Thoracic aorta (tissue), 2 donors: Measurements from ENCODE around the gene MAPK14. TPM values are rescaled to one million over a fixed set of nuclear protein-coding genes. Genes with fewer than 3 reads are reported as not detected.

Source experiments
- ATAC-seq: fragments of 150-250 bp; one replicate; pipeline ENCODE4 v1.8.0; 2017; ENCODE audit warnings: low read depth; ENCODE audit not compliant: insufficient number of reproducible peaks, low FRiP score
- DNase-seq: peaks from one replicate; pipeline ENCODE4 v3.0.0-alpha.2; 2020; ENCODE audit warnings: low spot score
- H3K27ac ChIP-seq, 2 donors: fragments of 200-600 bp; sonication (generic); 1 replicate in 1 of 2; 2 replicates in 1 of 2; pipeline ENCODE4 v1.5.1; 2016; ENCODE audit warnings: mild to moderate bottlenecking in 2 of 2, moderate library complexity in 2 of 2
- H3K27me3 ChIP-seq: fragments of 200-600 bp; sonication (generic); replicated peaks from 2 replicates; pipeline ENCODE4 v1.6.0; 2016; ENCODE audit warnings: mild to moderate bottlenecking; ENCODE audit not compliant: insufficient read depth
- H3K36me3 ChIP-seq: fragments of 200-600 bp; sonication (generic); one replicate; pipeline ENCODE4 v1.5.1; 2016
- H3K4me1 ChIP-seq, 2 donors: fragments of 200-600 bp; sonication (generic); 1 replicate in 1 of 2; 2 replicates in 1 of 2; pipeline versions ENCODE4 v1.5.1 to v1.6.0; 2016; ENCODE audit warnings: low read depth in 2 of 2, mild to moderate bottlenecking in 1 of 2; ENCODE audit not compliant: control insufficient read depth in 1 of 2
- H3K4me3 ChIP-seq: fragments of 200-600 bp; sonication (generic); 2 replicates; pipeline ENCODE4 v1.5.1; 2016; ENCODE audit warnings: mild to moderate bottlenecking
- H3K9me3 ChIP-seq: fragments of 200-600 bp; sonication (generic); 2 replicates; pipeline ENCODE4 v1.5.1; 2016
- total RNA-seq, 2 donors: library from RNA; depleted of rRNA; stranded (reverse); fragments of >200 nt; gene quantifications; one replicate each; pipeline versions ENCODE4 v1.1.0 to v1.2.3, GENCODE V29; 2016
- TF ChIP-seq, protein P1 (sequence below): fragments of 200-600 bp; sonication (generic); IDR thresholded peaks from one replicate; pipeline ENCODE4 v1.5.1; 2019; ENCODE audit warnings: antibody characterized with exemption

Gene MAPK14
- total RNA-seq, 2 donors from 2014 or later: 61.9 to 106 TPM

DNA sequence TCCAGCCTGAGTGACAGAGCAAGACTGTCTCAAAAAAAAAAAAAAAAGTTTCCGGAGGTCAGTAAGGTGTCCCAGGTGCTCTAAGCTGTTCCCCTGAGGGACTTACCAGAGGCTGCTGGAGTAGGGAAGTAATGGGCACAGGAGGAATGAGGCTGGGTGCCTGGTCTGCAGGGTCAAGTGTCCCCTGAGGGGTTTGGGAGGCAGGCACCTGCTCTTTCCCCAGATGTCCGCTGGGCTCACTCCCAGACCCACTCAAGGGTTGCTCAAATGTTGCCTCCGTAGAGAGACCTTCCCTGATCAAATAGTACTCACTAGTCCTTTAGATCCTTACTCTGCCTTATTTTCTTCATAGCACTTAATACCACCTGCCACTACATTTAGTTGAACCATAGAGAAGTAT, 97.3 kb downstream of the MAPK14 start:
- Histone ChIP-seq H3K36me3 (no peaks in the 10 kb centered on the region), H3K4me1 (peaks cover 5 to 6% of the 10 kb centered on the region in 2 donors), H3K27me3 (no peaks in the 10 kb centered on the region), H3K9me3 (no peaks in the 10 kb centered on the region), H3K4me3 (no peak overlapping the region), H3K27ac (no peak overlapping the region)
- ATAC-seq (no peak), DNase-seq (no peak)
- TF ChIP-seq, protein P1, sequence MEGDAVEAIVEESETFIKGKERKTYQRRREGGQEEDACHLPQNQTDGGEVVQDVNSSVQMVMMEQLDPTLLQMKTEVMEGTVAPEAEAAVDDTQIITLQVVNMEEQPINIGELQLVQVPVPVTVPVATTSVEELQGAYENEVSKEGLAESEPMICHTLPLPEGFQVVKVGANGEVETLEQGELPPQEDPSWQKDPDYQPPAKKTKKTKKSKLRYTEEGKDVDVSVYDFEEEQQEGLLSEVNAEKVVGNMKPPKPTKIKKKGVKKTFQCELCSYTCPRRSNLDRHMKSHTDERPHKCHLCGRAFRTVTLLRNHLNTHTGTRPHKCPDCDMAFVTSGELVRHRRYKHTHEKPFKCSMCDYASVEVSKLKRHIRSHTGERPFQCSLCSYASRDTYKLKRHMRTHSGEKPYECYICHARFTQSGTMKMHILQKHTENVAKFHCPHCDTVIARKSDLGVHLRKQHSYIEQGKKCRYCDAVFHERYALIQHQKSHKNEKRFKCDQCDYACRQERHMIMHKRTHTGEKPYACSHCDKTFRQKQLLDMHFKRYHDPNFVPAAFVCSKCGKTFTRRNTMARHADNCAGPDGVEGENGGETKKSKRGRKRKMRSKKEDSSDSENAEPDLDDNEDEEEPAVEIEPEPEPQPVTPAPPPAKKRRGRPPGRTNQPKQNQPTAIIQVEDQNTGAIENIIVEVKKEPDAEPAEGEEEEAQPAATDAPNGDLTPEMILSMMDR: no peak

DNA sequence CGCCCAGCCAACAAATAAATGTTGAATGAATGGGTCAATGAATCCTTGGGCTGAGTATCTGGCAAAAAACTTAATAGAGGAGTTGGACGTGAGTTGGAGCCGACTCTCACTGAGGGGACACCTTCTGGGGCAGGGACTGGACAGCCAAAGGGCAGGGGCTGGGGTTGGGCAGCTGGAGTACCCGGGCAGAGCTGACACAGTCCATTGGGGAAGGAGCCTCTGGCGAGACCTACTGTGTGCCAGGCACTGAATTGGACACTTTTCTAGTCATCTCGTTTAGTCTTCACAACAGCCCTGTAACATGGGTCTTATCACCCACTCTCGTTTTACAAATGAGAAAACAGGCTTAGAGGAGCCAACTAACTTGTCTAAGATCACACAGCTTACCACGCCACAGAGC, 98.0 kb downstream of the MAPK14 start:
- Histone ChIP-seq H3K36me3 (no peaks in the 10 kb centered on the region), H3K4me3 (no peak overlapping the region), H3K9me3 (no peaks in the 10 kb centered on the region), H3K27ac (no peak overlapping the region), H3K4me1 (peaks cover 7 to 9% of the 10 kb centered on the region in 2 donors), H3K27me3 (no peaks in the 10 kb centered on the region)
- no peak for DNase-seq
- ATAC-seq: no peak
- TF ChIP-seq, protein P1: no peak

DNA sequence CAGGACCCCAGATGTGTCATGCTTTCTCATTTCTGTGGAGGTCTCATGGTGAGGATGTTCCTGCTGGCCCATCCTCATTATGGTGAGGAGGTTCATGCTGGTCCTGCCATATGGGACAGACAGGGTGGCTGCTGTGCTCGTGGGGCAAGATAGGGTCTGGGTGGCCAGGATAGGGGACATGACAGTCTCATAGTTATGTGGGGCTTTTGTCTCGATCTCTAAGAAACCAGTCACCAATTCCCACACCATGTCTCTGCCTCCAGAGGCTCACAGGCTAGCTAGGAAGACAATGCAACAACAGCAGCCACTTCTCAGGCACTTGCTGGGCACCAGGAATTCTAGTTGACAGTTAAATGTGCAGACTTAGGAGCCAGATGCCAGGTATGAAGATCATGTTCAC, 98.5 kb downstream of the MAPK14 start:
- Histone ChIP-seq H3K27ac (no peak overlapping the region), H3K4me1 (peaks cover 7 to 15% of the 10 kb centered on the region in 2 donors), H3K4me3 (no peak overlapping the region), H3K27me3 (no peaks in the 10 kb centered on the region), H3K36me3 (no peaks in the 10 kb centered on the region), H3K9me3 (no peaks in the 10 kb centered on the region)
- DNase-seq (no peak), ATAC-seq (no peak)
- TF ChIP-seq, protein P1: no peak

DNA sequence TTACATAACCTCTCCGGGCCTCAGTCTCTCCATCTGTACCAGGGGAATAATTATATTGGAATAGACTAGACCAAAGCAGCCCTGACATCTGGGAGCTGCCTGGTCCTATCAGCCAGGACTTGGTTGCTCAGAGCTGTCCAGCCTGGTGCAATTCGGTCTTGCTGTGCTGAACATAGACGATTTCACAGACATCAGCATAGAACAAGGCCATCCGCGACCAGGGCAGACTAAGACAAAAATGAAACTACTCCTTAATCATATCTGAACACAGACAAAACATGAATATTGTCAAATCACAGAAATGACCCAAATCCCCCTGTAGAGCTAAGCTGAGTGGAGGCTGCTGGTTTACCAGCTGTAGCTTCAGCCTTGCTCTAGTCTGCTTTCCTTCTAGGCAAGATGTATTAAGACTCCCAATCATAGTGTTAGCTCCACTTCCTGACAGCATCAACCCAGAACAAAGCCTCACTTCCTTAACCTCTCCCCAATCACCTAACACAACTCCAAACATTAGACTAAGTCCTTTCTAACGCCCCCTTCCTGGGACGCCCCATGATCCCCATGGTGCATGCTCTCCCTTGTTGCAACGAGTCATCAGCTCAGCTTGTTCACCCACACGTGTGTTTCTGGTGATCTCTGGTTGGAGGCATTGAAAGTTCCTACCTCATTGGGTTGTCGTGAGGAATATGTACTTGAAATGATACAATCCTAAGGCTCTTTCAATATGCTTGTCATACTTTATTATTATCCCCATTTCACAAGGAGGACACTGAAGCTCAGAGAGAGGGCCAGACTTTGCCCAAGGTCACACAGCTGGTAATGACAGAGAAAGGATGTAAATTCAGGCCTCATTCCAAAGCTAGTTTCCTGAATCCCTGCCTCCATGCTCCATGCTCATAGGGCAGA, 99.2 kb downstream of the MAPK14 start:
- DNase-seq (no peak), ATAC-seq (no peak)
- TF ChIP-seq, protein P1: no peak
- H3K27me3 ChIP-seq: no peaks in the 10 kb centered on the region
- H3K4me3 ChIP-seq: no peak overlapping the region
- peaks cover 7 to 21% of the 10 kb centered on the region in 2 donors for H3K4me1 ChIP-seq
- no peaks in the 10 kb centered on the region for H3K36me3 ChIP-seq
- H3K9me3 ChIP-seq: no peaks in the 10 kb centered on the region
- no peak overlapping the region for H3K27ac ChIP-seq

DNA sequence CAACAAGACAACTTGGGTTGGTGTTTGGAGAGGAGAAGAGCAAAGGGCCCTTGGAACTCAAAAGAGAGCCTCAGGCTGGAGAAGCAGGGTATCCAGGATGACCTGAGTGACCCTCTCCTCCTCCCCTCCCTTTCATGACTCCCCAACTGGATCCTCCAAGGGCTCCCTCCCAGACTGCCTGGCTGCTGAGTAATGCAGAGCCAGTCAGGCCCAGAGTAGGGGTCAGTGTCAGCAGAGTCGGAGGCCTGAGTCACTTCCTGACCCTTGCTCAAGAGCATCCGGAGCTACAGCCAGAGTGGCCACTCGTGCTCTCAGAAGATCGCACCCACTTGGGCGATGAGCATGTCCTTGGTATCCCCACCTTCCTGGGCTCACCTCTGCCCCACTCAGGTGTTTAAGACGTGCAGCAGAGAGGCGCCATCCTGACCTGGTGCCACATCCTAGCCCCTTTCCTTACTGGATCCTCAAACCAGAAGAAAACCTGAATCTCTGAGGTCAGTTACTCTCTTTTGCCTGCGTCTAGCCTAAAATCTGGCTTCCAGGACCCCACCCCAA, 99.9 kb downstream of the MAPK14 start:
- TF ChIP-seq, protein P1: no peak
- no peaks in the 10 kb centered on the region for H3K9me3 ChIP-seq
- no peak overlapping the region for H3K27ac ChIP-seq
- no peak overlapping the region for H3K4me3 ChIP-seq
- H3K27me3 ChIP-seq: no peaks in the 10 kb centered on the region
- no peak for ATAC-seq
- DNase-seq: peak; percentile 43
- no peaks in the 10 kb centered on the region for H3K36me3 ChIP-seq
- H3K4me1 ChIP-seq: peaks cover 7 to 27% of the 10 kb centered on the region in 2 donors
